HK-2 (cell line): ENCODE results near the gene SFRP2.
A peak's percentile ranks its signal among the peaks of the same experiment; 100 is the strongest.

ENCODE experiments used
- DNase-seq: peaks from one replicate; pipeline ENCODE4 v3.0.0-alpha.2; 2018; ENCODE audit not compliant: unreplicated experiment

The SFRP2 gene

GRCh38 chr4:153798420-153798819 lies 9.5 kb upstream of the SFRP2 start:
- no peak for DNase-seq

GRCh38 chr4:153794006-153794405 lies 5.1 kb upstream of the SFRP2 start:
- DNase-seq = no peak

DNA sequence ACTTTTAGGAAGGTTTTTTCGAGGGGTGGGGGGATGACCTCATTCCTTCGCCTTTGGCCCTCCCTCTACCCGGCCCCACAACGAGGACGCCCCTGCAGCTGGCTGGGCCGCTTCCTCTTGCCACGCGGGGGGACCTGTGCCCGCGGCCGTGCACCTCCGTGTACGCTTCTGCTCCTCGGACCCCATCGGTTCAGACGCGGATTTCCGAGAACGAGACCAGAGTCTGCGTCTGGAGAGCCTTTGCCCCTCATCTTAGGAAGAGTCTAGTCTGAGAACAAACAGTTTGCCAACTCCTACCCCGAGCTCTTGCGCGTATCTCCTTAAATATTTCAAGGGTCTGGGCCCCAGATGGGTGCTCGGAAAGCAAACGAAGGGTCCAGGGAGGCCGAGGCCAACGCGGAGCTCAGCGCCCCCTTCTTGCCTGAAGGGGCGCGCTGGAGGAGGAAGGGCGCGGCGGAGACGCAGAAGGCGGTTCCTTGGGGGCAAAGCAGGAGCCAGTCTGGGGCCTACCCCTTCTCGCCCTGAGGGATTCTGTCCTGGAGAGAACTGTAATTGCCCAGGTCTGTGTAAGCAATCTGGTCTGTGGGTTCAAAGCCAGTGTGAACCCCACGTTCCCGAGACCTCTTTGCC lies 3.9 kb upstream of the SFRP2 start:
- DNase-seq = no peak

DNA sequence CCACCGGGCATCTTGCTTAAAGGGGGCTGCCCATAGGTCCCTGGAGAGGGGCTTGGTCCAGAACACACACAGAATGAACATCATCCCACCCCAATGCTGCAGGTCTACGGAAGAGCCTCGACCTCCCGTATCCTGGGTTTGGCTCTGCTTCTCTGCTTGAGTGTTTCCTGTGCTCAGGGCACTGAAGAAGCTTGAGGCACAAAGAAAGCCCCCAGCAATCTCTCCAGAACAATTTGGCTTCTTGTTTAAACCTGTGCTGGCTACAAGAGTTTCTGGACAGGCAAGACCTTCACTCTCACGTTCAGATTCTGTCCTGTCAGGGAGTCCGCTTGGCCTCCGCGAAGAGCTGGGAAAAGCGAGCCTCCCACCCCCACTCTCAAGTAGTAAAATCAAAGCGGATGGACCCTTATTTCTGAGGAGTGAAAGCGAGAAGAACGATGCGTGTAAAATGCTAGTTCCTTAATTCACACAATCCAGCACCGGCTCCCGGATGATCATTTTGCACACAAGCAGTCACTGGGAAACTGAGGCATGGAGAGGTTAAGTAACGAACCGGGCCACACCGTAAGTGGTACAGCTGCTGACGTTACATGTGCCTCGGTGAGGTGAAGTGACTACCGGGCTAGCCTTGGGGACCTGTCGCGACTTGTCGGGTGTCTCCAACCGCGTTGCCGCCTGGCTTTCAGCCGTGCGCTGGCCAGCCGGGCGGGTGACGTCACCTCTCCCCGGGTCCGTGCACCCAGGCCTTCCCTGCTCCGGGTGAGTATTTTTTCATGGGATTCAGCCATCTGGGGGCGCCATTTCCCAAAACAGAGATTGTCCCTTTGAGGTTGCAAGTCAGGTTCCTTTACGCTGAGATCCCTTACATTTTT lies 3.1 kb upstream of the SFRP2 start:
- DNase-seq = peak; percentile 64

GRCh38 chr4:153790962-153791551 lies 2.2 kb upstream of the SFRP2 start:
- no peak for DNase-seq

GRCh38 chr4:153790500-153790865 lies 1.6 kb upstream of the SFRP2 start:
- DNase-seq = no peak

- no peak for DNase-seq
Measured at GRCh38 chr4:153789741-153790499, 1.0 kb upstream of the SFRP2 start.

- no peak for DNase-seq
Measured at GRCh38 chr4:153788051-153788412, 851 bp downstream of the SFRP2 start.

GRCh38 chr4:153787575-153787974 lies 1.3 kb downstream of the SFRP2 start:
- no peak for DNase-seq

GRCh38 chr4:153787061-153787560 lies 1.8 kb downstream of the SFRP2 start:
- DNase-seq = no peak

GRCh38 chr4:153785910-153786721 lies 2.8 kb downstream of the SFRP2 start:
- DNase-seq = no peak

GRCh38 chr4:153784166-153784699 lies 4.7 kb downstream of the SFRP2 start:
- DNase-seq = no peak

GRCh38 chr4:153782581-153782980 lies 6.3 kb downstream of the SFRP2 start:
- DNase-seq = no peak

GRCh38 chr4:153781717-153782416 lies 7.0 kb downstream of the SFRP2 start:
- DNase-seq = no peak

DNA sequence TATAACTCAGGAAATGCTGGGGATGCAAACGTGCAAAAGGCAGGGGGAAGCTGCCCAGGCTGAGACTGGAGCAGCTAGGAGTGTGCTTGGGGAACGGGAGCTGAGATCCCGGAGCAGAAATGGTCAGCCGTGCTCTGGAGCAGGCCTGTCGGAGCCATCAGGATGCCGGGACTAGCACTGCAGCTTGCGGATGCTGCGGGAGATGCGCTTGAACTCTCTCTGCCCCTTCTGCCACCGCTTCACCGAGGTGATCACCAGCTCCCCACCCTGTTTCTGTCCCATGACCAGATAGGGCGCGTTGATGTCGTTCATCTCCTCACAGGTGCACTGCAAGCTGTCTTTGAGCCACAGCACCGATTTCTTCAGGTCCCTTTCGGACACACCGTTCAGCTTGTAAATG lies 7.6 kb downstream of the SFRP2 start:
- DNase-seq = no peak

- no peak for DNase-seq
Measured at GRCh38 chr4:153780876-153781275, 8.0 kb downstream of the SFRP2 start.

- no peak for DNase-seq
Measured at GRCh38 chr4:153780221-153780620, 8.7 kb downstream of the SFRP2 start.

DNA sequence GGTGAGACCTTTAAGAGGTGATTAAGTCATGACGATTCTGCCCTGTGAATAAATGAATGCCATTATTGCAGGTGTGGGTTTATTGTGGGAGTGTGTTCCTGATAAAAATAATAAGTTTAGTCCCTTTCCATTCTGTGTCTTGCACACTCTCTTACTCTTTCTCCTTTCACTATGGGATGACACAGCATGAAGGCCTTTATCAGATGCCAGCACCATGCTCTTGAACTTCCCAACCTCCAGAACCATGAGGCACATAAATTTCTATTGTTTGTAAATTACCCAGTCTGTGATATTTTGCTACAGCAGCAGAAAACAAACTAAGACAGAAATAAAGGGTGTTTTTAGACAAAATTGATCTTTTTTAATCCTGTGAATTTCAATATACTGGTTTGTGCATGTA lies 10.5 kb downstream of the SFRP2 start:
- DNase-seq = no peak

GRCh38 chr4:153777421-153777820 lies 11.5 kb downstream of the SFRP2 start:
- no peak for DNase-seq

DNA sequence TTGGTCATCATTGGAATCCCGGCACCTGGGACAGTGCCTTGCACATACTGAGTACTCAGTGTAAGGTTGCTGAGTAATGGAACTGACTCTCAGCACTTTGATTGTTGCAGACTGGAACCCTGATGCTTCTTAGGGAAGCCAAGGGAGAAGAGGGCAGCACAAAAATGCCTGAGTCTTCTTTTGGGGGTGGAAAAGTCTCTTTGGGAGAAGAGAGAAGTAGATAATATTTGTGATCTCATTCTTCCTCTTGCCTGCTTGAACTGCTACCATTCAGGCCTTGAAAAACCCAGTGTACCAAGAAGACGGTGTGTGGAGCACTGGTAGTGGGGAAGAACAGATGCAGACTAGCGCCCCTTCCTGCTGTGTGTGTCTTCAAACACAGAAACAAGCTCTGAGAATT lies 12.3 kb downstream of the SFRP2 start:
- DNase-seq = no peak
